Medulla oblongata (tissue), 1 donor: Measurements from ENCODE around the gene CLCNKA.

Experiments used
- DNase-seq: peaks from one replicate; pipeline ENCODE4 v3.0.0-alpha.2; 2015; ENCODE audit errors: extremely low spot score

The CLCNKA gene

GRCh38 chr1:16063226-16063829, 41.5 kb downstream of the CLCNKA start:
- DNase-seq, result no peak

- no peak for DNase-seq
These were observed 42.1 kb downstream of the CLCNKA start for GRCh38 chr1:16063921-16064320.

DNA sequence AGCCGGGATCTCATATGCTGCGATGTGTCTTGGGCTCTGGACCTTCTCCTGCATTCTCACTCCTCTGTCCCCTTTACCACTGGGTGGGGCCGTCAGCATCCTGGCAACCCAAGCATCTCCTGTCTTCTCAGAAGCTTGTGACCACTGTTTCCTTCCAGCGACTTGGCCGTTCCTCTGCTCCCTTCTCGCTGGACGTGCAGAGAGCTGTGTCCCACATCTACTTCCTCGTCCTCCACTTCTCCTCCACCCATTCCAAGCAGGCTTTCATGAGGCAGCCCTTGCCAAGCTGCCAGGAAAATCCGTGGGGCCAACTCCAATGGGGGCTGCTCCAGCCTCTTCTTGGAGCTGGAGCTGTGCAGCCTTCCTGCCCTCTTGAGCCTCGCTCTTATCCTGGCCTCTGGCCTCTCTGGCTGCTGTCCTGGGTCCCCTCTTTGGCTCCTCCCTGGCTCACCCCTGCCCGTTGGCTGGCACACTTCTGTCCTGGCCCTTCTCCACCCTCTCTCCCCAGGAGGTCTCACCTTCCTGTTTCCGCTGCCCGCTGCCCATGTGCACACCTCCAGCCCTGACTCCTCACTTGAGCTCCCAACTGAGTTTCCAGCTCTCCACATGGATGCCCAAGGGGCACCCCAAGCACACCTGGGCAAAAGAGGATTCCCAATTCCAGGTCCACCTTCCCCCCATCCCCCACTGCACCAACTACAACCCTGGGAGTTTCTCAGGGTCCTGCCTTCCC, 42.9 kb downstream of the CLCNKA start:
- peak; percentile 32 for DNase-seq

- no peak for DNase-seq
These were observed 43.4 kb downstream of the CLCNKA start for GRCh38 chr1:16065269-16065576.

- no peak for DNase-seq
These were observed 44.4 kb downstream of the CLCNKA start for GRCh38 chr1:16066245-16066644.

- DNase-seq, result no peak
These were observed 45.4 kb downstream of the CLCNKA start for GRCh38 chr1:16067127-16067768.

GRCh38 chr1:16067933-16068332, 46.1 kb downstream of the CLCNKA start:
- DNase-seq, result no peak

DNA sequence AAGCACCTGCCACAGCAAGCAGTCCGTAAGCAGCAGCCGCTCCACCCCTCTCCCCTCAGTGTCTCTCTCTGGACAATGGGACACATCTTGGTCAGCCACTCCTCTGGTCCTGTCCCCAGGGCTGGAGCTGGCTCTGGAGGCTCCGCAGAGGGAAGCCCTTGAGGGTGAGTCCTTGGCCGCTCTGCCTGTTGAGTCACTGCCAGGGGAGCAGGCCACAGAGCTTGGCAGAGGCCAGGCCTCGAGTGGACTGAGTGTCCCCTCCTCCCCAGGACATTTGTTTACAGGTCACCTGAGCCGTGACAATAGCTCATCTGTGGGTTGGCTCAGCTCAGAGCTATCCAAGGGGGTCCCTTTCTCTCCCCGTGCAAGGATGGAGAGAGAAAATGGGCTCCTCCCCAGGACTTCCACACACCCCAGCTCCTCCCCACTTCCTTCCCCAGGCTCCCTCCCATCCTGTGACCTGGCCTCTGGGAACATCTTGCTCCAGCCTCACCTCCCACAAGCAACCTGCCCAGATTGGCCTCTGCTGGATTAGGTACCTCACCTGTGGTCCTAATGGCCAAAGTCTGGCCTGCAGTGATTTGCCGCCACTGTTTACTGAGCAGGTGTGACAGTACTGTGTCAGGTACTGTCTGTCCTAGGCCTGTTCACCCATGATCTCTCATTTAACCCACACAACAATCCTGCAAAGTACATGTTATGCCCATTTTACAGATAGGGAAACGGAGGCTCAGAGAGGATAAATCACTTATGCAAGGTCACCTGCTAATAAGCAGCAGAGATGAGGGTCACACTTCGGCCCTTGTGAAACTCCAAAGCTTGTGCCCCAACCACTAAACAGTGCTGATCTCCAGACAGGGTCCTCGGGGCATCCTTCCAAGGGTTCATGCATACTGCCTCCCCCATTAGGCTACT, 46.8 kb downstream of the CLCNKA start:
- DNase-seq, result peak; percentile 74

DNA sequence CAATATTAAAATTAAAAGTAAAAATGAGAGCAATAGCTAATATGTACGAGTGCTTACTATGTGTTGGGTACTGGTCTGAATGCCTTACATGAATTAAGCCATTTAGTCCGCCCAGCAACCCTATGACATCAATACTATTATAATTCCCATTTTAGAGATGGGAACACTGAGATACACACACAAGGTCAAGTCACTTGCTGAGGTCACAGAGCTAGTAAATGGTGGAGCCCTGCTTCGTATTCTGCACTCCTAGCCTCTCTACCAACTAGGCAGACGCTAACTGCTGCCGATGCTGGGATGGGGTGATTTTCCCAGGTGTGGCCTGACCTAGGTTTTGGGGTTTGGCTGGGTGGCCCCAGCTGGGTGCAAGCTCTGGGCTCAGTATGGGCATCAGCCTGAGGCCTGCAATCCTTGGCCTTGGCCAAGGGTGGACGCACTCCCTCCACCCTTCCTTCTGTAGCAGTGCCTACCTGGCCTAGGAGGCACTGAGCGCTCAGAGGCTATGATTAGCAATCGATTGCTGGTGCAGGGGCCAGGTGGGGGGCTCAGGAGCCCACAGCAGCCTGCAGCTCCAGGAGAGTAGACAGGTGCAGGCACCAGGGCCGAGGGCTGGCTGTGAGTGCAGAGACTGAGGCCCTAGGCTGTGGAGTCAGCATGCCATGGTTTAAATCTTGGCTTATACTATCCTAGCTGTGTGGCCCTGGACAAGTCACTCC, 49.0 kb downstream of the CLCNKA start:
- DNase-seq, result no peak

GRCh38 chr1:16071614-16072013, 49.8 kb downstream of the CLCNKA start:
- no peak for DNase-seq

- DNase-seq, result no peak
These were observed 50.3 kb downstream of the CLCNKA start for GRCh38 chr1:16072095-16072494.

GRCh38 chr1:16072616-16073484, 51.0 kb downstream of the CLCNKA start:
- DNase-seq, result no peak

GRCh38 chr1:16073490-16074119, 51.8 kb downstream of the CLCNKA start, which contains the start of gene FAM131C:
TSS of gene FAM131C (minus strand) at chr1:16073651. CDS start at chr1:16073442, 209 bp downstream.
- no peak for DNase-seq

DNA sequence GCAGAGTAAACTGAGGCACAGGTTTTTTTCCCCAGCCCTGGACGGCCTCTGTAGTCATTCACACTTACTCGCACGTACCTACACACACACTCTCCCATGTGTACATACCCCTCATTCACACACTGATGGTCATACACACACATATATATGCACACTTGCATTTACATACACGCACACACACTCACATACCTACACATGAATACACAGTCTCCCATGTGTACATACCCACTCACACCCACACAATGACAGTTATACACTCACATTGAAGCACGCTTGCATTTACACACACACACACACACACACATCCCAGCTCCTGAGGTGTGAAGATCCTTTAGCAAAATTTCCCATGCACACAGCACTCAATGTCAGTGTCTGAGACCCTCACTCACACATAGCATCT, 52.4 kb downstream of the CLCNKA start:
- no peak for DNase-seq

- peak; percentile 67 for DNase-seq
These were observed 53.6 kb downstream of the CLCNKA start for GRCh38 chr1:16075337-16076030.

DNA sequence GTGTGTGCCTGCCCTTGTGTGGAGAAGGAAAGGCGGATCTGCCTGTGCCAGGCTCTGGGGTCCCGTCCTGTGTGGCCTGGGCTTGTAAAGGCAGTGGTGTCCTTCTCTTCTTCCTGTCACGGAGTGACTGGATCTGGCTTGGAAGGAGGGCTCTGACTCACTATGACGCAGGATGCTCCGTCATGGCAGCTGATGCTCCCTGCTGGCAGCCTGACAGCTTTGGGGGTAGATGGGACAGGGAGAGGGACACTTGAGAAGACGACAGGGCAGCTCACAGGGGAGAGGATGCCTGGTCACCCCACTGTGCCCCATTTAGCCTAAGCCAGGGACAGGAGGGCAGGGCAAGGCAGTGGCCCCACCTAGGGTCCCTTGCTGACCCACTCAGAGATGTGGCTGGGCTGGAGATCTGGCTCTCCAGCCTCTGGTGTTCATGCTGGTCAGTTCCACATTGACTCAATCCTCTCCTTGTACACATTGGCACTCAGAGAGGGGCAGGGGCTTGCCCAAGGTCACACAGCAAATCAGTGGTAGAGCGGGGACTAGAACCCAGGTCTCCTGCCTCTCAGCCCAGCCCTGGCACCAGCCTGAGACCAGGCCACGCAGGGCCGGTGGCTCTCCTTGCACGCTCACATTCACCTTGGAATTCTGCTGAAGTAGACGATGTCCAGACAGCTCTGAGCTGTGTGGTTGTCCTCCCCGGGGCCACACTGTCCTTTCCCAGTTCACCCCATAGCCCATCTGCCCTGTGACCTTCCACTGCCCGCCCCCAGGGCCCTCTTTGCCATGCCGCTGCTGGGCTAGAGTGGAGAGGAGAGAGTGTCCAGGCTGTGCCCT, 54.4 kb downstream of the CLCNKA start:
- no peak for DNase-seq

- no peak for DNase-seq
These were observed 55.0 kb downstream of the CLCNKA start for GRCh38 chr1:16076865-16077238.

DNA sequence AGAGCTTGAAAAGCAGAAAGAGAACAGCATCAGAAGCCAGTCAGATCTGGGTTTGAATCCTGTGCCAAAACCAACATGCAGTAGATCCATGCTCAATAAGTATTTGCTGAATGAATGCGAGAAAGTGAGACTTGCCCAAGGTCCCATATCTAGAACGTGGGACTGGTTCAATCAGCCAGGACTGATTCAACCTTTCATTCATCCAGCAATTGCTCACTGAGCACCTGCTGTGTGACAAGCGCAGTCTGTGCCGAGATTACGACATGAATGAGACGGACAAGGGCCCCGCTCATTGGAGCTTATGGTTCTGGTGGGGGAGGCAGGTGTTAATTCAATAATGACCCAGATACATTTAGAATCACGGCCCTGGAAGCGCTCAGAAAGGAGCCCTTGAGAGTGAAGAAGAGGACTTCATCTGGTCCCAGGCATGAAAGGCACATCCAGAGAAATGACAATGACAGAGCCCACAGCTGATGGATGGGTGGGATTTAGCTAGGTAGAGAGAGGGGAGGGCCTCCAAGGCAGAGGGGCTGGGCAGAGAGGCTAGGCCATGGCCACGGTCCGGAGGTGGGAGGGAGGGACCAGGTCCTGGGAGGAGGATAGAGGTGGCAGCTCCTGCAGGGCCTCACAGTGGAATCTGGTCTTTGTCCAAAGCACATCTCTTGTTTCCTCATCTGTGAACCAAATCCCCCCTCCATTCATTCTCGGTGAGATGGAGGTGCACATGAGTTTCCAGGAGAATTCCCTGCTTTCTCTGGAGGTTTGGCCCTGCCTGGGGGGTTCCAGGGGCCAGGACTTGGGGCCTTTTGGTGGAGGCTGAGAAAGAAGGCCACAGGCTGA, 55.8 kb downstream of the CLCNKA start:
- DNase-seq, result no peak
